Fibroblast of lung (primary cell): Measurements from ENCODE around the gene SEC14L3. TPM values are rescaled to one million over a fixed set of nuclear protein-coding genes. Genes with fewer than 3 reads are reported as not detected.
A peak's percentile ranks its signal among the peaks of the same experiment; 100 is the strongest.

Experiments used
- DNase-seq, 2 donors: peaks; one replicate each; pipeline versions ENCODE4 v3.0.0 to v3.0.0-alpha.2; 2010; ENCODE audit warnings: low read depth in 2 of 2
- H2AFZ ChIP-seq: 2 replicates; pipeline ENCODE4 v1.5.1; 2012; ENCODE audit warnings: low read length, control low read depth, inconsistent platforms
- H3K27ac ChIP-seq: 2 replicates; pipeline ENCODE4 v1.5.1; 2011; ENCODE audit warnings: low read length, control low read depth; ENCODE audit not compliant: insufficient read depth
- H3K27me3 ChIP-seq: 2 replicates; pipeline ENCODE4 v1.5.1; 2011; ENCODE audit warnings: mild to moderate bottlenecking, low read length; ENCODE audit not compliant: control insufficient read depth, insufficient read depth
- H3K36me3 ChIP-seq: 2 replicates; pipeline ENCODE4 v1.5.1; 2011; ENCODE audit warnings: low read length; ENCODE audit not compliant: control insufficient read depth, insufficient read depth
- H3K4me1 ChIP-seq: 2 replicates; pipeline ENCODE4 v1.5.1; 2011; ENCODE audit warnings: low read length; ENCODE audit not compliant: control insufficient read depth, insufficient read depth; ENCODE audit errors: extremely low read depth
- H3K4me2 ChIP-seq: 2 replicates; pipeline ENCODE4 v1.5.1; 2011; ENCODE audit warnings: low read length, control low read depth; ENCODE audit not compliant: insufficient read depth; ENCODE audit errors: extremely low read depth
- H3K4me3 ChIP-seq, 4 experiments: fragments of 200-600 bp in 1 of 4; sonication (generic) in 1 of 4; replicated peaks in 1 of 4; 2 replicates each; pipeline ENCODE4 v1.5.1; 2011 to 2016; ENCODE audit warnings: low read length in 4 of 4, low read depth in 3 of 4, mild to moderate bottlenecking in 3 of 4, control low read depth in 2 of 4, inconsistent platforms in 1 of 4, mixed read lengths in 1 of 4; ENCODE audit not compliant: insufficient read depth in 1 of 4; ENCODE audit errors: control extremely low read depth in 1 of 4
- H3K79me2 ChIP-seq: 2 replicates; pipeline ENCODE4 v1.5.1; 2012; ENCODE audit warnings: mild to moderate bottlenecking, low read length, inconsistent platforms; ENCODE audit not compliant: control insufficient read depth, insufficient read depth
- H3K9ac ChIP-seq: 2 replicates; pipeline ENCODE4 v1.5.1; 2011; ENCODE audit warnings: mild to moderate bottlenecking, low read length, control low read depth; ENCODE audit not compliant: insufficient read depth
- H3K9me3 ChIP-seq: 2 replicates; pipeline ENCODE4 v1.5.1; 2012; ENCODE audit warnings: low read depth, low read length; ENCODE audit not compliant: control insufficient read depth, insufficient read depth
- H4K20me1 ChIP-seq: 2 replicates; pipeline ENCODE4 v1.5.1; 2011; ENCODE audit warnings: low read length; ENCODE audit not compliant: control insufficient read depth, insufficient read depth; ENCODE audit errors: extremely low read depth
- CTCF ChIP-seq, 2 donors: IDR thresholded peaks in 1 of 2; conservative IDR thresholded peaks in 1 of 2; 1 replicate in 1 of 2; 2 replicates in 1 of 2; pipeline ENCODE4 v1.5.1; 2011 to 2012; ENCODE audit warnings: low read length in 2 of 2, control low read depth in 1 of 2, inconsistent platforms in 1 of 2, low read depth in 1 of 2, mild to moderate bottlenecking in 1 of 2
- EZH2 ChIP-seq: IDR thresholded peaks from 2 replicates; pipeline ENCODE4 v1.5.1; 2012; ENCODE audit warnings: low read length, control low read depth, mild to moderate bottlenecking; ENCODE audit errors: missing control alignments
- polyA plus RNA-seq, 2 donors: library from polyadenylated mRNA; depleted of rRNA in 1 of 2; stranded (reverse) in 1 of 2; unstranded in 1 of 2; fragments of >200 nt; gene quantifications; 2 replicates each; pipeline ENCODE4 v1.2.1, GENCODE V29; 2011 to 2012; ENCODE audit warnings: missing spikeins in 1 of 2
- total RNA-seq: library from RNA; depleted of rRNA; stranded (reverse); fragments of >200 nt; gene quantifications from 2 replicates; pipeline ENCODE4 v1.2.1, GENCODE V29; 2014

Gene SEC14L3
- total and polyA plus RNA-seq, 2 donors (not counting 1 experiment from before 2014, with no cell fraction given) = not detected

GRCh38 chr22:30438559-30438958 lies 33.3 kb downstream of the SEC14L3 start:
- H4K20me1 ChIP-seq = no peaks in the 10 kb centered on the region
- no peak overlapping the region for H3K4me2 ChIP-seq
- H3K4me1 ChIP-seq = peaks cover 2% of the 10 kb centered on the region
- H3K79me2 ChIP-seq = no peaks in the 10 kb centered on the region
- no peak overlapping the region for H3K4me3 ChIP-seq
- no peak for DNase-seq
- H3K9me3 ChIP-seq = no peaks in the 10 kb centered on the region
- no peaks in the 10 kb centered on the region for H3K27me3 ChIP-seq
- H2AFZ ChIP-seq = no peak overlapping the region
- TF ChIP-seq CTCF (conservative IDR thresholded peaks at IDR 0.05 in 1 of 2, IDR thresholded peaks at IDR 0.05 in 1 of 2; ENCODE audit: low read depth in 1 of 2, low read length in 2 of 2) = no peak
- TF ChIP-seq EZH2 = no peak
- no peak overlapping the region for H3K9ac ChIP-seq
- no peak overlapping the region for H3K27ac ChIP-seq
- no peaks in the 10 kb centered on the region for H3K36me3 ChIP-seq

- no peak overlapping the region for H3K4me2 ChIP-seq
- no peaks in the 10 kb centered on the region for H3K79me2 ChIP-seq
- no peaks in the 10 kb centered on the region for H3K9me3 ChIP-seq
- DNase-seq = no peak
- H3K9ac ChIP-seq = no peak overlapping the region
- no peaks in the 10 kb centered on the region for H4K20me1 ChIP-seq
- no peaks in the 10 kb centered on the region for H3K36me3 ChIP-seq
- no peaks in the 10 kb centered on the region for H3K27me3 ChIP-seq
- no peak overlapping the region for H2AFZ ChIP-seq
- TF ChIP-seq EZH2 (no peak), CTCF (conservative IDR thresholded peaks at IDR 0.05 in 1 of 2, IDR thresholded peaks at IDR 0.05 in 1 of 2; ENCODE audit: low read depth in 1 of 2, low read length in 2 of 2) (no peak)
- no peaks in the 10 kb centered on the region for H3K4me1 ChIP-seq
- no peak overlapping the region for H3K27ac ChIP-seq
- H3K4me3 ChIP-seq = no peak overlapping the region
Measured at GRCh38 chr22:30436196-30436595, 35.6 kb downstream of the SEC14L3 start.

GRCh38 chr22:30435674-30436126 lies 36.1 kb downstream of the SEC14L3 start:
- DNase-seq = no peak
- H4K20me1 ChIP-seq = no peaks in the 10 kb centered on the region
- no peaks in the 10 kb centered on the region for H3K36me3 ChIP-seq
- H3K9ac ChIP-seq = no peak overlapping the region
- H2AFZ ChIP-seq = peak overlapping the region; percentile 35
- no peak overlapping the region for H3K4me2 ChIP-seq
- no peaks in the 10 kb centered on the region for H3K79me2 ChIP-seq
- H3K27me3 ChIP-seq = no peaks in the 10 kb centered on the region
- H3K4me3 ChIP-seq = no peak overlapping the region
- no peak overlapping the region for H3K27ac ChIP-seq
- H3K4me1 ChIP-seq = no peaks in the 10 kb centered on the region
- H3K9me3 ChIP-seq = no peaks in the 10 kb centered on the region
- TF ChIP-seq EZH2 (no peak), CTCF (conservative IDR thresholded peaks at IDR 0.05 in 1 of 2, IDR thresholded peaks at IDR 0.05 in 1 of 2; ENCODE audit: low read depth in 1 of 2, low read length in 2 of 2) (no peak)
